ENCODE measurements around the gene DIP2C.
A peak's percentile ranks its signal among the peaks of the same experiment; 100 is the strongest.

Gene DIP2C

DNA sequence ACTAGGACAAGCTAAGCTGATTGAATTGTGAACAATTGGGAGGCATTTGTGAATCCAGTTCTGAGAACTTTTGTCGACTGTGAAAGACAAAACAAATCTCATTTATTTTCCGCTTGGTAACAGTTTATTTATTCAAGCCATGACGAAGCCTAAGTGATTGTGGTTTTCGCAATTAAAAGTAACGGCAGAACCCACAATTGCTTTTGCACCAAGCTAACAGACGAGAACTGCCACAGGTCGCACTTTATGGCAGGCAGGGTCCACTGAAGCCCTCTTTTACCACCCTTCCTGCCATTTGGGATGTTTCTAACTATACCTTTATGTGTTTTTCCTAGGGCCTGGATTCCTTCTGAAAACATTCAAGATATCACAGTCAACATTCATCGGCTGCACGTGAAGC lies 443.0 kb downstream of the DIP2C start:
- DNase-seq (ENCODE audit: low read depth), result no peak
- peaks cover 77% of the 10 kb centered on the region for H3K36me3 ChIP-seq (ENCODE audit: control insufficient read depth, insufficient read depth, low read length, severe bottlenecking)

GRCh38 chr10:244227-244626 lies 445.2 kb downstream of the DIP2C start:
- peaks cover 69% of the 10 kb centered on the region for H3K36me3 ChIP-seq (ENCODE audit: control insufficient read depth, insufficient read depth, low read length, severe bottlenecking)
- DNase-seq (ENCODE audit: low read depth), result no peak

More for the DNA sequence above, 443.0 kb downstream of the DIP2C start:
- H3K4me3 ChIP-seq (ENCODE audit: low read length), result no peak overlapping the region
- no peak overlapping the region for H3K9ac ChIP-seq (ENCODE audit: low read length)
- no peaks in the 10 kb centered on the region for H3K27me3 ChIP-seq (replicated peaks; ENCODE audit: control insufficient read depth, insufficient read depth, low read length)
- H3K4me1 ChIP-seq (ENCODE audit: control insufficient read depth, insufficient read depth, low read length), result peaks cover 9% of the 10 kb centered on the region
- H3K9me3 ChIP-seq (ENCODE audit: control insufficient read depth, low read length), result no peaks in the 10 kb centered on the region

GRCh38 chr10:241966-242643 lies 447.4 kb downstream of the DIP2C start:
- H3K27me3 ChIP-seq (replicated peaks; ENCODE audit: control insufficient read depth, insufficient read depth, low read length), result no peaks in the 10 kb centered on the region
- no peak for DNase-seq (ENCODE audit: low read depth)
- no peaks in the 10 kb centered on the region for H3K9me3 ChIP-seq (ENCODE audit: control insufficient read depth, low read length)
- no peak overlapping the region for H3K9ac ChIP-seq (ENCODE audit: low read length)
- no peak overlapping the region for H3K4me3 ChIP-seq (ENCODE audit: low read length)
- peaks cover 59% of the 10 kb centered on the region for H3K36me3 ChIP-seq (ENCODE audit: control insufficient read depth, insufficient read depth, low read length, severe bottlenecking)
- H3K4me1 ChIP-seq (ENCODE audit: control insufficient read depth, insufficient read depth, low read length), result peaks cover 18% of the 10 kb centered on the region

More at GRCh38 chr10:244227-244626, 445.2 kb downstream of the DIP2C start:
- Histone ChIP-seq H3K4me3 (ENCODE audit: low read length) (no peak overlapping the region), H3K4me1 (ENCODE audit: control insufficient read depth, insufficient read depth, low read length) (peaks cover 18% of the 10 kb centered on the region), H3K27me3 (replicated peaks; ENCODE audit: control insufficient read depth, insufficient read depth, low read length) (no peaks in the 10 kb centered on the region), H3K9ac (ENCODE audit: low read length) (no peak overlapping the region), H3K9me3 (ENCODE audit: control insufficient read depth, low read length) (no peaks in the 10 kb centered on the region)

DNA sequence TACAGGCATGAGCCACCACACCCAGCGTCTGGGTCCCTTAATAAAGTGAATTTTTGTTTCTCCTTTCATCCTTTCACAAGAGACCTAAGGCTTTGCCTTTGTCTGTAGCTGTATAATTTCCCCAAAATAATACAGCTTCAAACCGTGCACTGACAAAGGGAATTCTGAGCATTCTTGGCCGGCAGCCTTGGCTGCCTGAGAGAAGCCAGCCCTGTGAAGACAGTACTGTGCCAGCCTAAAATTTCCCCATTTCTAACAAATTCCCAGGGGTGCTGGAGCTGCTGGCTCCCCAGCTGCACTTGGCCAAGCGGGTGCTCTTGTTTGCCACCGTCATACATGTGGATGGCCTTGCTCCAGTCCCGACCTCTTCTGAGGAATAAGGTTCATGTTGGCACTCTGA lies 448.0 kb downstream of the DIP2C start:
- no peak for DNase-seq (ENCODE audit: low read depth)
- peaks cover 59% of the 10 kb centered on the region for H3K36me3 ChIP-seq (ENCODE audit: control insufficient read depth, insufficient read depth, low read length, severe bottlenecking)
- H3K9me3 ChIP-seq (ENCODE audit: control insufficient read depth, low read length), result no peaks in the 10 kb centered on the region
- H3K27me3 ChIP-seq (replicated peaks; ENCODE audit: control insufficient read depth, insufficient read depth, low read length), result no peaks in the 10 kb centered on the region
- H3K9ac ChIP-seq (ENCODE audit: low read length), result no peak overlapping the region
- no peak overlapping the region for H3K4me3 ChIP-seq (ENCODE audit: low read length)
- H3K4me1 ChIP-seq (ENCODE audit: control insufficient read depth, insufficient read depth, low read length), result peaks cover 18% of the 10 kb centered on the region

GRCh38 chr10:239109-239508 lies 450.4 kb downstream of the DIP2C start:
- no peaks in the 10 kb centered on the region for H3K27me3 ChIP-seq (replicated peaks; ENCODE audit: control insufficient read depth, insufficient read depth, low read length)
- H3K9ac ChIP-seq (ENCODE audit: low read length), result no peak overlapping the region
- H3K4me3 ChIP-seq (ENCODE audit: low read length), result no peak overlapping the region
- H3K9me3 ChIP-seq (ENCODE audit: control insufficient read depth, low read length), result no peaks in the 10 kb centered on the region
- H3K36me3 ChIP-seq (ENCODE audit: control insufficient read depth, insufficient read depth, low read length, severe bottlenecking), result peaks cover 40% of the 10 kb centered on the region
- DNase-seq (ENCODE audit: low read depth), result no peak
- H3K4me1 ChIP-seq (ENCODE audit: control insufficient read depth, insufficient read depth, low read length), result peaks cover 23% of the 10 kb centered on the region

DNA sequence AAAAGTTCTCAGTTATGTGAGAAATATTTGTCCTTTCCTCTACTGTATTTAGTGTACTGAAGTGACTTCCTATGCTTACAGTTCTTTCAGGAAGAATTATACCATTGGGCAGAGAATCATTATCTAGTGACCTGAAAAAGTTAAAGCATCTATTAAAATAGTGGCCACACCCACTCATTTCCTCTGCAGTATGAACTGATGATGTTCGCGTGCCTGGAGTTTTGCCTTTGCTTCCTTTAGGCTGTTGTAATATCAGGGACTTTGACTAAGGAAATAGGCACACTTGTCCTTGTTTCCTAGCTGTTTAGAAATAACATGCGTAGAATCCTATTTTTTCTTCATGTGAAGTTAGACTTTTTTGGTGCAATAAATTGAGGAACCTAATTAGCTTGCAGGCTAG lies 453.6 kb downstream of the DIP2C start:
- no peak for DNase-seq (ENCODE audit: low read depth)
- Histone ChIP-seq H3K9ac (ENCODE audit: low read length) (no peak overlapping the region), H3K27me3 (replicated peaks; ENCODE audit: control insufficient read depth, insufficient read depth, low read length) (no peaks in the 10 kb centered on the region), H3K4me3 (ENCODE audit: low read length) (no peak overlapping the region), H3K4me1 (ENCODE audit: control insufficient read depth, insufficient read depth, low read length) (peaks cover 9% of the 10 kb centered on the region), H3K9me3 (ENCODE audit: control insufficient read depth, low read length) (no peaks in the 10 kb centered on the region), H3K36me3 (ENCODE audit: control insufficient read depth, insufficient read depth, low read length, severe bottlenecking) (peaks cover 40% of the 10 kb centered on the region)

- H3K9me3 ChIP-seq (ENCODE audit: control insufficient read depth, low read length), result no peaks in the 10 kb centered on the region
- H3K36me3 ChIP-seq (ENCODE audit: control insufficient read depth, insufficient read depth, low read length, severe bottlenecking), result peaks cover 31% of the 10 kb centered on the region
- no peak overlapping the region for H3K4me3 ChIP-seq (ENCODE audit: low read length)
- peaks cover 6% of the 10 kb centered on the region for H3K4me1 ChIP-seq (ENCODE audit: control insufficient read depth, insufficient read depth, low read length)
- H3K27me3 ChIP-seq (replicated peaks; ENCODE audit: control insufficient read depth, insufficient read depth, low read length), result no peaks in the 10 kb centered on the region
- DNase-seq (ENCODE audit: low read depth), result no peak
- H3K9ac ChIP-seq (ENCODE audit: low read length), result no peak overlapping the region
Observed at GRCh38 chr10:234708-235406, 454.6 kb downstream of the DIP2C start.

DNA sequence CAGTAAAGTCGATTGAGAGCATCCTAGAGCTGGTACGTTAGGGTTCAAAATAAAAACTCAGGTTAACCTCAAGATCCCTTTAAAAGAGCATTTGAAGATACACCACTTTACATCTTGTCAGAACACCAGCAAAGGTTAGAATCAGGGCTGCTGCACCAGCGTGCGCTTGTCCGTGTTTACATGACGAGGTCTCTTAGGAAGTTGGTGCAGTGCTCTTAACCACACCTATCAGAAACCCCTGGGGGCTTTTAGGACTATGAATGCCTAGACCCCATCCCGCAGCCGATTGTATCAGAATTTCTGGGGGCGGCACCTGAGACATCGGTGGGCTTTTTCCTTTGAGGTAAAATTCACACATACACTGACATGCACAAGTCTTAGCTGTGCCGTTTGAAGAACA lies 456.6 kb downstream of the DIP2C start:
- Histone ChIP-seq H3K36me3 (ENCODE audit: control insufficient read depth, insufficient read depth, low read length, severe bottlenecking) (peaks cover 20% of the 10 kb centered on the region), H3K4me1 (ENCODE audit: control insufficient read depth, insufficient read depth, low read length) (peaks cover 7% of the 10 kb centered on the region), H3K9ac (ENCODE audit: low read length) (no peak overlapping the region), H3K27me3 (replicated peaks; ENCODE audit: control insufficient read depth, insufficient read depth, low read length) (no peaks in the 10 kb centered on the region), H3K9me3 (ENCODE audit: control insufficient read depth, low read length) (no peaks in the 10 kb centered on the region), H3K4me3 (ENCODE audit: low read length) (no peak overlapping the region)
- no peak for DNase-seq (ENCODE audit: low read depth)

GRCh38 chr10:232061-232460 lies 457.4 kb downstream of the DIP2C start:
- Histone ChIP-seq H3K9ac (ENCODE audit: low read length) (no peak overlapping the region), H3K27me3 (replicated peaks; ENCODE audit: control insufficient read depth, insufficient read depth, low read length) (no peaks in the 10 kb centered on the region)

DNA sequence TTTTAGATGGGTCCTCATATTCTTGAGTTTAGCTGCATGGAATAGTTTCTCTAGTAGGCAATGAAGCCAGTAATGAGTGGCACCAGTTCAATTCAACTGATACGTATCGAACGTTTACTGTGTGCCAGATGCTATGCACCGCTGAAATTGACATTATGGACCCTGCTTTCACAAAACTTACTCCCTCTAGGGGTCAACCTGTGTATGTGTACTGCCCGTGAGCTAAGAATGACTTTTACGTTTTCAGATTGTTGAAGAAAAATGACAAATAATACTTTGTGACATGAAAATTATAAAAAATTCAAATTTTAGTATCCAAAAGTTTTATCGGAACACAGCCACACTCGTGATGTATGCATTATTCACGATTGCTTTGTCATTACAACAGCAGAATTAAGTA lies 458.7 kb downstream of the DIP2C start:
- Histone ChIP-seq H3K27me3 (replicated peaks; ENCODE audit: control insufficient read depth, insufficient read depth, low read length) (no peaks in the 10 kb centered on the region), H3K9ac (ENCODE audit: low read length) (no peak overlapping the region), H3K4me3 (ENCODE audit: low read length) (no peak overlapping the region), H3K36me3 (ENCODE audit: control insufficient read depth, insufficient read depth, low read length, severe bottlenecking) (peaks cover 9% of the 10 kb centered on the region), H3K9me3 (ENCODE audit: control insufficient read depth, low read length) (no peaks in the 10 kb centered on the region), H3K4me1 (ENCODE audit: control insufficient read depth, insufficient read depth, low read length) (peaks cover 23% of the 10 kb centered on the region)
- peak; percentile 2 for DNase-seq (ENCODE audit: low read depth)

More at GRCh38 chr10:232061-232460, 457.4 kb downstream of the DIP2C start:
- Histone ChIP-seq H3K4me3 (ENCODE audit: low read length) (no peak overlapping the region), H3K4me1 (ENCODE audit: control insufficient read depth, insufficient read depth, low read length) (peaks cover 15% of the 10 kb centered on the region), H3K36me3 (ENCODE audit: control insufficient read depth, insufficient read depth, low read length, severe bottlenecking) (peaks cover 14% of the 10 kb centered on the region), H3K9me3 (ENCODE audit: control insufficient read depth, low read length) (no peaks in the 10 kb centered on the region)
- DNase-seq (ENCODE audit: low read depth), result no peak

DNA sequence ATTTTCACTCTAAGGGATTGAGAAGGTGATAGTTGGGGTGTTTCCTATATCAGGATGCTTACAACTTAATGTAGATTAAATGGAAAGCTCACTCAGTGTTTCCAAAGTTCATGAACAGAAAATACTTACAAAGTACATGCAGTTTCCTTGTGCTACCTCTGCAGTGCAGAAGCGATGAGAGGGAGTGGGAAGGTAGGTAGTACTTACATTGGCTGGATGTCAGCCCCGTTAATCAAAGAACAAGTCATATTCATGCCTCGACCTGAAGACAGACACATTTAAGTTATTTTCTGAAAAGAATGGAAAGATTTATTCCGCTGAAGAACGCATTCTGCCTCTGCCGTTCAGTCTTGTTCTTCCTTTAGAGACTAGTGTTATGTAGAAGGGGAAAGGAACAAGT lies 461.1 kb downstream of the DIP2C start:
- Histone ChIP-seq H3K27me3 (replicated peaks; ENCODE audit: control insufficient read depth, insufficient read depth, low read length) (no peaks in the 10 kb centered on the region), H3K36me3 (ENCODE audit: control insufficient read depth, insufficient read depth, low read length, severe bottlenecking) (no peaks in the 10 kb centered on the region), H3K4me1 (ENCODE audit: control insufficient read depth, insufficient read depth, low read length) (peaks cover 24% of the 10 kb centered on the region), H3K9me3 (ENCODE audit: control insufficient read depth, low read length) (no peaks in the 10 kb centered on the region), H3K4me3 (ENCODE audit: low read length) (no peak overlapping the region), H3K9ac (ENCODE audit: low read length) (no peak overlapping the region)
- no peak for DNase-seq (ENCODE audit: low read depth)

Data from adipocyte (in vitro differentiated cells).